Gastrocnemius medialis (tissue), 4 donors: ENCODE results near the gene SERPINA1. TPM values are rescaled to one million over a fixed set of nuclear protein-coding genes. Genes with fewer than 3 reads are reported as not detected.
"Not testable (repeated sequence)": the region's sequence is repeated elsewhere in the genome, so short reads cannot be mapped to it uniquely, and the experiment has no call there.

Experiments used
- ATAC-seq, 2 donors: fragments of 150-250 bp; one replicate each; pipeline ENCODE4 v1.9.1; 2016
- DNase-seq, 2 donors: peaks; one replicate each; pipeline ENCODE4 v3.0.0-alpha.2; 2019
- H3K27ac ChIP-seq, 4 donors: fragments of 200-600 bp; sonication (generic); 1 replicate in 1 of 4; 2 replicates in 3 of 4; pipeline ENCODE4 v1.5.1; 2016 to 2018; ENCODE audit warnings: mild to moderate bottlenecking in 2 of 4, moderate library complexity in 1 of 4
- H3K27me3 ChIP-seq, 3 donors: fragments of 200-600 bp; sonication (generic) in 2 of 3; 1 replicate in 1 of 3; 2 replicates in 2 of 3; pipeline versions ENCODE4 v1.5.1 to v1.6.0; 2016 to 2019; ENCODE audit warnings: mild to moderate bottlenecking in 1 of 3, moderate library complexity in 1 of 3
- H3K36me3 ChIP-seq, 2 donors: fragments of 200-600 bp; sonication (generic) in 1 of 2; one replicate each; pipeline ENCODE4 v1.5.1; 2017 to 2018
- H3K4me1 ChIP-seq, 2 donors: fragments of 200-600 bp; sonication (generic) in 1 of 2; one replicate each; pipeline ENCODE4 v1.5.1; 2016 to 2017; ENCODE audit warnings: mild to moderate bottlenecking in 2 of 2
- H3K4me3 ChIP-seq, 4 donors: fragments of 200-600 bp; sonication (generic) in 3 of 4; 1 replicate in 1 of 4; 2 replicates in 3 of 4; pipeline ENCODE4 v1.5.1; 2016 to 2019; ENCODE audit warnings: mild to moderate bottlenecking in 2 of 4
- H3K9me3 ChIP-seq, 3 donors: fragments of 200-600 bp; sonication (generic) in 2 of 3; 1 replicate in 1 of 3; 2 replicates in 2 of 3; pipeline ENCODE4 v1.5.1; 2016 to 2019
- POLR2A ChIP-seq, 2 donors: fragments of 450-650 bp; IDR thresholded peaks; one replicate each; pipeline ENCODE4 v1.6.1; 2017; ENCODE audit warnings: antibody characterized with exemption in 2 of 2, mild to moderate bottlenecking in 2 of 2, moderate library complexity in 2 of 2
- in situ Hi-C, 4 donors: fragments of 200-750 bp; cut with MboI; loops; one replicate each; pipeline versions ENCODE4 v1.15.0 to v1.8.0; 2017; ENCODE audit warnings: low sequenced_read_pairs in 4 of 4
- intact Hi-C: fragments of 100-400 bp; cut with DNase I; formaldehyde crosslinking; loops from one replicate; pipeline ENCODE4 v1.15.1; 2023; ENCODE audit warnings: low total_unique reads
- total RNA-seq, 4 donors: library from RNA; depleted of rRNA; stranded (reverse); fragments of >200 nt; gene quantifications; one replicate each; pipeline versions ENCODE4 v1.1.0 to v1.2.3, GENCODE V29; 2016
- TF ChIP-seq, protein P1 (sequence below), 5 experiments: fragments of 450-650 bp in 3 of 5; fragments of 200-600 bp in 2 of 5; sonication (generic) in 2 of 5; IDR thresholded peaks in 4 of 5; conservative IDR thresholded peaks in 1 of 5; 1 replicate in 4 of 5; 2 replicates in 1 of 5; pipeline ENCODE4 v1.5.1; 2016 to 2019; ENCODE audit warnings: antibody characterized with exemption in 5 of 5, mild to moderate bottlenecking in 3 of 5, moderate library complexity in 3 of 5

The SERPINA1 gene
- total RNA-seq, 4 donors from 2014 or later, result 0.56 to 135 (median 29.2) TPM

DNA sequence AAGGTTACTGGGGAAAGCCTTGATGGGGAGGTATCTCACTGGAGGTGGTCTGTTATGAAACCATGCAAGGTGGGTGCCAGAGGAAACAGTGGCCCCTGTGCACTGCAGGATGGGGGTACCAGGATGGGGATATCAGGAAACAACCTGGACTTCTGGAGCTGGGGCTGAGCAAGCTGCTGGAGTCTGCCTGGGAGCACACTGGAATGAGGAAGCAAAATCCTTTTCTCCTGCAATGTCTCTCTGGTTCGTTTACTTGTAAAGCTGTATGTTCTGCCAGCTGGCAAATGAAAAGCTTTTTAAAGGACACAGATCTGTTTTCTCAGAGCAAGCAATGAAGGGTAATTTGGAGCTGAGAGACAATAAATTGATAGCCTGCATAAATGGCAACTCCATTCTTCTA is 23.2 kb upstream of the SERPINA1 start:
- no peak overlapping the region for H3K27ac ChIP-seq
- in situ Hi-C loops (no loop called here), intact Hi-C loops (no loop called here)
- H3K9me3 ChIP-seq, result no peaks in the 10 kb centered on the region
- no peak for TF ChIP-seq POLR2A (IDR thresholded peaks at IDR 0.05)
- TF ChIP-seq, protein P1, sequence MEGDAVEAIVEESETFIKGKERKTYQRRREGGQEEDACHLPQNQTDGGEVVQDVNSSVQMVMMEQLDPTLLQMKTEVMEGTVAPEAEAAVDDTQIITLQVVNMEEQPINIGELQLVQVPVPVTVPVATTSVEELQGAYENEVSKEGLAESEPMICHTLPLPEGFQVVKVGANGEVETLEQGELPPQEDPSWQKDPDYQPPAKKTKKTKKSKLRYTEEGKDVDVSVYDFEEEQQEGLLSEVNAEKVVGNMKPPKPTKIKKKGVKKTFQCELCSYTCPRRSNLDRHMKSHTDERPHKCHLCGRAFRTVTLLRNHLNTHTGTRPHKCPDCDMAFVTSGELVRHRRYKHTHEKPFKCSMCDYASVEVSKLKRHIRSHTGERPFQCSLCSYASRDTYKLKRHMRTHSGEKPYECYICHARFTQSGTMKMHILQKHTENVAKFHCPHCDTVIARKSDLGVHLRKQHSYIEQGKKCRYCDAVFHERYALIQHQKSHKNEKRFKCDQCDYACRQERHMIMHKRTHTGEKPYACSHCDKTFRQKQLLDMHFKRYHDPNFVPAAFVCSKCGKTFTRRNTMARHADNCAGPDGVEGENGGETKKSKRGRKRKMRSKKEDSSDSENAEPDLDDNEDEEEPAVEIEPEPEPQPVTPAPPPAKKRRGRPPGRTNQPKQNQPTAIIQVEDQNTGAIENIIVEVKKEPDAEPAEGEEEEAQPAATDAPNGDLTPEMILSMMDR (IDR thresholded peaks at IDR 0.05 in 4 of 5, conservative IDR thresholded peaks at IDR 0.05 in 1 of 5), result no peak
- no peaks in the 10 kb centered on the region for H3K4me1 ChIP-seq
- no peaks in the 10 kb centered on the region for H3K27me3 ChIP-seq
- no peak for DNase-seq
- H3K4me3 ChIP-seq, result no peak overlapping the region
- no peak for ATAC-seq
- H3K36me3 ChIP-seq, result no peaks in the 10 kb centered on the region

DNA sequence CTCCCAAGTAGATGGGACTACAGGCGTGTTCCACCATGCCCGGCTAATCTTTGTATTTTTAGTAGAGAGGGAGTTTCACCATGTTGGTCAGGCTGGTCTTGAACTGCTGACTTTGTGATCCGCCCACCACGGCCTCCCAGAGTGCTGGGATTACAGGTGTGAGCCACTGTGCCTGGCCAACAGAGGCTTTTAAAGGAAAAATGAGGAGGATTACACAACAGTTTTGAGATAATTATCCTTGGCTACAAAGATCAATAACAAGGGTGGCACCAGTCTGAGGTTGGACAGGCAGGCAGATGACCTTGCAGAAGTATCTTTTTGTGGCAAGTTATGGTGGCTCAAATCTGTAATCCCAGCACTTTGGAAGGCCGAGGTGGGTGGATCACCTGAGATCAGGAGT is 21.0 kb upstream of the SERPINA1 start:
- H3K4me3 ChIP-seq, intact Hi-C loops, H3K9me3 ChIP-seq, H3K27me3 ChIP-seq, ATAC-seq, H3K36me3 ChIP-seq, H3K4me1 ChIP-seq, DNase-seq, H3K27ac ChIP-seq, in situ Hi-C loops: not testable (repeated sequence)

DNA sequence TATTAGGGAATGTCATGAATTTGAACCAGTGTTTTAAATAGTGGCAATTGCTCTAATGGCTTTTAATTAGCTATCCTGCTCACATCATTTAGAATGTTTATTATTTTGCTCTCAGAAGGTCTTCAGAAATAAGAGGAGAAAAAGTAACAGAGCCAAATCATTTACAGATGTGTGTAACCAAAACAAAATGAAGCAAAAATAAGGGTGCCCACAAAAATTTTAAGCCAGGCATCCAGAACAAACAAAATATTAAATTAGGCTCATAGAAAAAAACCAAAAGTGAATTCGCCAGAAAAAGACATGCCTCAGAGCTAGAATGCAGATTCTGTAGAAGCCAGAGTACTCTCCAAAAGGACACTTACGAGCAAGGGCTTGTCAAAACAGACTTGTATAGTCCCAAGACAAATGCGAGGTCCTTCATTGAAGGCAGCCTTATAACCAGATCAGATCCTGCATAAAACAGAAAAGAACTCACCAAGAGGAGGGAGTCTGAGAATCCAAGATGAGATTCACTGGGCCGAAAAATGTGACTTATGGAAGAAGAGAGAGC is 20.2 kb upstream of the SERPINA1 start:
- no peaks in the 10 kb centered on the region for H3K4me1 ChIP-seq
- TF ChIP-seq POLR2A (IDR thresholded peaks at IDR 0.05), result no peak
- TF ChIP-seq, protein P1 (IDR thresholded peaks at IDR 0.05 in 4 of 5, conservative IDR thresholded peaks at IDR 0.05 in 1 of 5), result no peak
- H3K9me3 ChIP-seq, result no peaks in the 10 kb centered on the region
- H3K36me3 ChIP-seq, result no peaks in the 10 kb centered on the region
- no peak overlapping the region for H3K4me3 ChIP-seq
- DNase-seq, result no peak
- no peak for ATAC-seq
- intact Hi-C loops (no loop called here), in situ Hi-C loops (no loop called here)
- no peaks in the 10 kb centered on the region for H3K27me3 ChIP-seq
- H3K27ac ChIP-seq, result no peak overlapping the region

DNA sequence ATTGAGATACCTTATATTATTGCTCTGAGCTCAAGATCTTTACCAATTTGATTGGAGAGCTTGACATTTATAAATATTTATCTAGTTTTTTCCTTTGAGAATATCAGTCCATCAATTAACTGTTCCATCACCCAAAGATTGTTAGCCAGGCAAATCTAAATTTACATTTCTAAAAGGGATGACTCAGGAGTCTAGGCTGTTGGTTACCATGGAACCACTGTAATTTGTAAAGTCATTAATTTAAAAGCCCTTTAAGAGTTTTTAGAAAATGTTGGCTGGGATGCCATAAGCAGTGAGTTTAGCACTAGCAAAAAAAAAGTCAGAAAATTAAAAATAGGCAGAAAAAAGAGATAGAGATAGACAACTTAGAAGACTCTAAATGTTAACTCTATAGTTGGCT is 19.5 kb upstream of the SERPINA1 start:
- no peaks in the 10 kb centered on the region for H3K27me3 ChIP-seq
- no peak for ATAC-seq
- in situ Hi-C loops, result no loop called here

DNA sequence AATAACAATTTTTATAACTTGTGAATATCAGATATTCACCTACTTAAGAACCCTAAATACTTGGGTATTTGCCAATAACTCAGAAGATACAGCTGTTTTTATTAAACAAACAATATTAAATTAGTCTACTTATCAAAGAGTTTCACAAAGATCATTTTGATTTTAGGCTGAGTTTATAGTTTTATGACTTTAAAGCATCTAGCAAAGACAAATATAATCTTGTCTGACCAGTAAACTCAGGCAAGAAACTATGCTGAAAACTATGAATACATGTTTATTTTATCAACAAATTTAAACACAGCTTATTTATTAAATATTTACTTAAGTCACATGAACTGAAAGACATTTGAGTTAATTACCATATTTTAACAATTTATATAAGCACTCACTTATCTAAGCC is 18.5 kb upstream of the SERPINA1 start:
- Histone ChIP-seq H3K27ac (no peak overlapping the region), H3K9me3 (no peaks in the 10 kb centered on the region), H3K4me3 (no peak overlapping the region), H3K4me1 (no peaks in the 10 kb centered on the region), H3K36me3 (no peaks in the 10 kb centered on the region), H3K27me3 (no peaks in the 10 kb centered on the region)
- TF ChIP-seq, protein P1 (IDR thresholded peaks at IDR 0.05 in 4 of 5, conservative IDR thresholded peaks at IDR 0.05 in 1 of 5), result no peak
- no peak for TF ChIP-seq POLR2A (IDR thresholded peaks at IDR 0.05)
- DNase-seq (no peak), ATAC-seq (no peak)
- in situ Hi-C loops (no loop called here), intact Hi-C loops (no loop called here)

More for the DNA sequence above, 19.5 kb upstream of the SERPINA1 start:
- intact Hi-C loops, result no loop called here
- H3K4me3 ChIP-seq, result no peak overlapping the region
- H3K36me3 ChIP-seq, result no peaks in the 10 kb centered on the region
- no peaks in the 10 kb centered on the region for H3K9me3 ChIP-seq
- no peak for DNase-seq
- TF ChIP-seq POLR2A (IDR thresholded peaks at IDR 0.05), result no peak
- H3K4me1 ChIP-seq, result no peaks in the 10 kb centered on the region
- no peak overlapping the region for H3K27ac ChIP-seq

DNA sequence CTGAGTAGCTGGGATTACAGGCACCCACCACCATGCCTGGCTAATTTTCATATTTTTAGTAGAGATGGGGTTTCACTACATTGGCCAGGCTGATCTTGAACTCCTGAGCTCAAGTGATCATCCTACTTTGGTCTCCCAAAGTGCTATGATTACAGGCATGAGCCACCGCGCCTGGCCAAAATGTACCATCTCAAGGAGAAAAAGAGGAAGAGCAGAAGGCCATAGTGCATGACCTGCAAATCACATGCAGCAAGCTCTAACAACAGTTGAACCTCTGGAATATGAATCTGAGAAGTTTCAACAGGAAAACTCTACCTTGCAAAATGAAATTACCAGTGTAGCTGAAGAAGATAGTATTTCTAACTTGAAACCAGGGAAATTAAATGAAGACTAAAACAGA is 17.1 kb upstream of the SERPINA1 start:
- no peak overlapping the region for H3K27ac ChIP-seq
- H3K27me3 ChIP-seq, result no peaks in the 10 kb centered on the region

More for the DNA sequence above, 17.1 kb upstream of the SERPINA1 start:
- no peak for ATAC-seq
- H3K36me3 ChIP-seq, result no peaks in the 10 kb centered on the region
- in situ Hi-C loops, result no loop called here
- DNase-seq, result no peak
- no peaks in the 10 kb centered on the region for H3K4me1 ChIP-seq
- no peak overlapping the region for H3K4me3 ChIP-seq
- no peaks in the 10 kb centered on the region for H3K9me3 ChIP-seq
- TF ChIP-seq, protein P1 (IDR thresholded peaks at IDR 0.05 in 4 of 5, conservative IDR thresholded peaks at IDR 0.05 in 1 of 5), result no peak
- TF ChIP-seq POLR2A (IDR thresholded peaks at IDR 0.05), result no peak
- intact Hi-C loops, result no loop called here
